ENCODE measurements around the gene GPR35. TPM values are rescaled to one million over a fixed set of nuclear protein-coding genes. Genes with fewer than 3 reads are reported as not detected.

Gene GPR35
- total and polyA plus RNA-seq, 7 donors, result 1.3 to 76.6 (median 7.8) TPM

- no peak overlapping the region for H3K4me3 ChIP-seq
- H3K27me3 ChIP-seq, result no peaks in the 10 kb centered on the region
- intact Hi-C loops (cut with DNase I), result no loop called here
- no peaks in the 10 kb centered on the region for H3K9me3 ChIP-seq
- WGBS, 2 donors, result 90 to 92% methylated on average over 3 of the region's 3 CpGs
- H3K36me3 ChIP-seq, result peaks cover 0 to 11% (median 5%) of the 10 kb centered on the region in 4 donors
- TF ChIP-seq CTCF (IDR thresholded peaks at IDR 0.05), result no peak
- no peak for TF ChIP-seq POLR2AphosphoS5 (IDR thresholded peaks at IDR 0.05)
- TF ChIP-seq POLR2A (IDR thresholded peaks at IDR 0.05), result no peak
- no peak for TF ChIP-seq EP300 (IDR thresholded peaks at IDR 0.05)
- H3K4me1 ChIP-seq, result peaks cover 0 to 50% (median 38%) of the 10 kb centered on the region in 4 donors
- H3K27ac ChIP-seq, result no peak overlapping the region
- DNase-seq, result no peak
These were observed 42.5 kb upstream of the GPR35 start for GRCh38 chr2:240582781-240583180.

GRCh38 chr2:240583774-240584173, 41.5 kb upstream of the GPR35 start:
- intact Hi-C loops (cut with DNase I), result no loop called here
- DNase-seq, result no peak
- 92% methylated on average over 4 of the region's 4 CpGs for WGBS, 2 donors
- H3K4me3 ChIP-seq, result no peak overlapping the region
- no peaks in the 10 kb centered on the region for H3K9me3 ChIP-seq
- H3K36me3 ChIP-seq, result peaks cover 0 to 1% (median 0%) of the 10 kb centered on the region in 4 donors
- peaks cover 0 to 60% (median 47%) of the 10 kb centered on the region in 4 donors for H3K4me1 ChIP-seq
- TF ChIP-seq CTCF (IDR thresholded peaks at IDR 0.05) (no peak), POLR2AphosphoS5 (IDR thresholded peaks at IDR 0.05) (no peak), POLR2A (IDR thresholded peaks at IDR 0.05) (no peak), EP300 (IDR thresholded peaks at IDR 0.05) (no peak)
- H3K27me3 ChIP-seq, result no peaks in the 10 kb centered on the region
- H3K27ac ChIP-seq, result no peak overlapping the region

- Histone ChIP-seq H3K27me3 (no peaks in the 10 kb centered on the region), H3K4me1 (peaks cover 0 to 55% (median 44%) of the 10 kb centered on the region in 4 donors), H3K27ac (no peak overlapping the region), H3K9me3 (no peaks in the 10 kb centered on the region), H3K4me3 (no peak overlapping the region), H3K36me3 (peaks cover 0 to 5% (median 2%) of the 10 kb centered on the region in 4 donors)
- intact Hi-C loops (cut with DNase I), result no loop called here
- DNase-seq, result no peak
- TF ChIP-seq EP300 (IDR thresholded peaks at IDR 0.05), result no peak
- no peak for TF ChIP-seq POLR2A (IDR thresholded peaks at IDR 0.05)
- TF ChIP-seq CTCF (IDR thresholded peaks at IDR 0.05), result no peak
- TF ChIP-seq POLR2AphosphoS5 (IDR thresholded peaks at IDR 0.05), result no peak
- WGBS, 2 donors, result 77 to 87% methylated on average over 4 of the region's 4 CpGs
These were observed 40.7 kb upstream of the GPR35 start for GRCh38 chr2:240584486-240585031.

- H3K36me3 ChIP-seq, result peaks cover 0 to 10% (median 5%) of the 10 kb centered on the region in 4 donors
- H3K27me3 ChIP-seq, result no peaks in the 10 kb centered on the region
- intact Hi-C loops (cut with DNase I), result no loop called here
- H3K4me1 ChIP-seq, result peaks cover 0 to 50% (median 39%) of the 10 kb centered on the region in 4 donors
- H3K27ac ChIP-seq, result peak overlapping the region in 2 of 4 donors; percentile 92 to 95
- 79 to 80% methylated on average over 6 of the region's 6 CpGs for WGBS, 2 donors
- peak; percentile 46 for DNase-seq
- peak overlapping the region; percentile 69 to 99 (median 91) for H3K4me3 ChIP-seq
- no peak for TF ChIP-seq POLR2A (IDR thresholded peaks at IDR 0.05)
- no peak for TF ChIP-seq POLR2AphosphoS5 (IDR thresholded peaks at IDR 0.05)
- TF ChIP-seq CTCF (IDR thresholded peaks at IDR 0.05), result no peak
- TF ChIP-seq EP300 (IDR thresholded peaks at IDR 0.05), result no peak
- H3K9me3 ChIP-seq, result no peaks in the 10 kb centered on the region
These were observed 40.2 kb upstream of the GPR35 start for GRCh38 chr2:240585101-240585500.

Measured in sigmoid colon (tissue), 7 donors.